ENCODE data around the gene PPP1R37. TPM values are rescaled to one million over a fixed set of nuclear protein-coding genes. Genes with fewer than 3 reads are reported as not detected.

Gene PPP1R37
- total RNA-seq, 4 donors from 2014 or later, result 22.1 to 44.1 (median 33.5) TPM

GRCh38 chr19:45049073-45049736 is 43.8 kb upstream of the PPP1R37 start:
- TF ChIP-seq CTCF (IDR thresholded peaks at IDR 0.05) (no peak), EP300 (IDR thresholded peaks at IDR 0.05) (no peak), POLR2A (IDR thresholded peaks at IDR 0.05) (no peak)
- 84 to 88% methylated on average over 8 of the region's 8 CpGs for WGBS, 2 donors
- H3K9me3 ChIP-seq, result no peaks in the 10 kb centered on the region
- H3K27me3 ChIP-seq, result no peaks in the 10 kb centered on the region
- H3K36me3 ChIP-seq, result peaks cover 0 to 54% (median 4%) of the 10 kb centered on the region in 3 donors
- H3K27ac ChIP-seq, result no peak overlapping the region
- H3K4me1 ChIP-seq, result peaks cover 0 to 61% (median 17%) of the 10 kb centered on the region in 4 donors
- H3K4me3 ChIP-seq, result no peak overlapping the region
- DNase-seq (ENCODE audit: low spot score in 2 of 2), result no peak

GRCh38 chr19:45050036-45050435 is 42.9 kb upstream of the PPP1R37 start:
- no peak overlapping the region for H3K4me3 ChIP-seq
- peaks cover 0 to 53% (median 16%) of the 10 kb centered on the region in 4 donors for H3K4me1 ChIP-seq
- H3K27me3 ChIP-seq, result no peaks in the 10 kb centered on the region
- TF ChIP-seq CTCF (IDR thresholded peaks at IDR 0.05), result no peak
- no peak for TF ChIP-seq POLR2A (IDR thresholded peaks at IDR 0.05)
- TF ChIP-seq EP300 (IDR thresholded peaks at IDR 0.05), result no peak
- H3K9me3 ChIP-seq, result no peaks in the 10 kb centered on the region
- WGBS, 2 donors, result 81 to 88% methylated on average over 6 of the region's 6 CpGs
- H3K27ac ChIP-seq, result no peak overlapping the region
- no peak for DNase-seq (ENCODE audit: low spot score in 2 of 2)
- peaks cover 0 to 54% (median 5%) of the 10 kb centered on the region in 3 donors for H3K36me3 ChIP-seq

- no peaks in the 10 kb centered on the region for H3K27me3 ChIP-seq
- H3K27ac ChIP-seq, result peak overlapping the region in 1 of 4 donors; percentile 5
- H3K36me3 ChIP-seq, result peaks cover 0 to 60% (median 18%) of the 10 kb centered on the region in 3 donors
- no peaks in the 10 kb centered on the region for H3K9me3 ChIP-seq
- peaks cover 0 to 33% (median 6%) of the 10 kb centered on the region in 4 donors for H3K4me1 ChIP-seq
- no peak for DNase-seq (ENCODE audit: low spot score in 2 of 2)
- no peak overlapping the region for H3K4me3 ChIP-seq
- no peak for TF ChIP-seq POLR2A (IDR thresholded peaks at IDR 0.05)
- no peak for TF ChIP-seq EP300 (IDR thresholded peaks at IDR 0.05)
- no peak for TF ChIP-seq CTCF (IDR thresholded peaks at IDR 0.05)
- 69 to 70% methylated on average over 9 of the region's 9 CpGs for WGBS, 2 donors
These were observed 40.9 kb upstream of the PPP1R37 start for GRCh38 chr19:45051929-45052579.

- no peaks in the 10 kb centered on the region for H3K27me3 ChIP-seq
- no peaks in the 10 kb centered on the region for H3K9me3 ChIP-seq
- WGBS, 2 donors, result 87 to 92% methylated on average over 5 to 8 of the region's 8 CpGs
- H3K36me3 ChIP-seq, result peaks cover 11 to 100% (median 54%) of the 10 kb centered on the region in 3 donors
- peaks cover 0 to 5% (median 0%) of the 10 kb centered on the region in 4 donors for H3K4me1 ChIP-seq
- H3K4me3 ChIP-seq, result no peak overlapping the region
- TF ChIP-seq POLR2A (IDR thresholded peaks at IDR 0.05) (no peak), EP300 (IDR thresholded peaks at IDR 0.05) (no peak), CTCF (IDR thresholded peaks at IDR 0.05) (no peak)
- no peak overlapping the region for H3K27ac ChIP-seq
- DNase-seq (ENCODE audit: low spot score in 2 of 2), result no peak
These were observed 36.1 kb upstream of the PPP1R37 start for GRCh38 chr19:45056831-45057230.

GRCh38 chr19:45057444-45057843 is 35.5 kb upstream of the PPP1R37 start:
- Histone ChIP-seq H3K4me1 (peaks cover 0 to 5% (median 0%) of the 10 kb centered on the region in 4 donors), H3K27ac (no peak overlapping the region), H3K4me3 (no peak overlapping the region), H3K9me3 (no peaks in the 10 kb centered on the region), H3K36me3 (peaks cover 11 to 100% (median 58%) of the 10 kb centered on the region in 3 donors), H3K27me3 (no peaks in the 10 kb centered on the region)
- DNase-seq (ENCODE audit: low spot score in 2 of 2), result no peak
- TF ChIP-seq POLR2A (IDR thresholded peaks at IDR 0.05), result no peak
- no peak for TF ChIP-seq CTCF (IDR thresholded peaks at IDR 0.05)
- TF ChIP-seq EP300 (IDR thresholded peaks at IDR 0.05), result no peak
- 80 to 89% methylated on average over 9 of the region's 9 CpGs for WGBS, 2 donors

All from tibial nerve (tissue), 4 donors.